ENCODE results near the gene BOD1.

GRCh38 chr5:173620784-173621183 lies 4.3 kb upstream of the BOD1 start:
- no peak for TF ChIP-seq CTCF (IDR thresholded peaks at IDR 0.05; ENCODE audit: low read depth, low read length, missing input control)
- TF ChIP-seq SP1 (IDR thresholded peaks at IDR 0.05) = no peak
- TF ChIP-seq EGR1 (IDR thresholded peaks at IDR 0.05; ENCODE audit: low read depth in 2 of 2) = no peak

Measured in liver (tissue), 3 donors.